Measurements from ENCODE around the gene CELA2A. TPM values are rescaled to one million over a fixed set of nuclear protein-coding genes. Genes with fewer than 3 reads are reported as not detected.

The CELA2A gene
- total and polyA plus RNA-seq, 9 of the 15 experiments (the other 6 are each of a cell fraction or from before 2014, with no cell fraction given), result 0.62 TPM; not detected in 8

DNA sequence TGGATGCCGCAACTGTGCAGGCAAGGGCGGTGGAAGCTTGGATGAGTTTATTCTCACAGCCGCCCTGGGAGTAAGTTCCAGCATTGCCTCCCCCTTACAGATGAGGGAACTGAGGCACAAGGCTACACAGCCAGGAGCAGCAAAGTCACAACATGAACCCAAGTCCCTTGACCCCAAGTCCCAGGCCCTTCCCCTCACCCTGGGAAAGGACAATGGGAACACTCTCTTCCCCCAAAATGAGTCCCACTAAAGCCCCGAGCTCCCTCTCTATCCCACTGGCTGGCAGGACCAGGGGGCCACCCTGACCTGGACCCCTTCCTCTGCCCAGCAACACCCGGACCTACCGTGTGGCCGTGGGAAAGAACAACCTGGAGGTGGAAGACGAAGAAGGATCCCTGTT is 14.4 kb upstream of the CELA2A start:
- no peak overlapping the region for H3K4me2 ChIP-seq (ENCODE audit: insufficient read depth, low read length)
- POLR2A ChIA-PET, result interaction anchor here (1.2 kb wide), 1 partner anchor 14 kb away, joined by 6 read pairs; no protein-coding TSS in a partner anchor
- H3K27me3 ChIP-seq (ENCODE audit: control insufficient read depth in 2 of 2, insufficient read depth in 2 of 2, low read length in 2 of 2), result no peaks in the 10 kb centered on the region
- intact Hi-C loops (cut with micrococcal nuclease) (no loop called here), in situ Hi-C loops (cut with MboI) (no loop called here)
- CTCF ChIA-PET (ENCODE audit: low intra/inter-chr PET ratio), result no interaction called here
- no peak overlapping the region; a peak in 1 of 4 replicates for H3K9ac ChIP-seq (ENCODE audit: insufficient read depth in 1 of 2, low read depth in 2 of 2, low read length in 2 of 2)
- no peak overlapping the region for H2AFZ ChIP-seq (ENCODE audit: low read depth, low read length)
- BruUV-seq (replicated peaks), result no TSS peak
- no peak for FAIRE-seq
- no peaks in the 10 kb centered on the region for H3K79me2 ChIP-seq (ENCODE audit: control insufficient read depth, insufficient read depth, low read length)
- no peaks in the 10 kb centered on the region for H4K20me1 ChIP-seq (replicated peaks; ENCODE audit: control insufficient read depth, insufficient read depth, low read length)
- H3K4me1 ChIP-seq (replicated peaks in 1 of 2; ENCODE audit: control insufficient read depth in 2 of 2, insufficient read depth in 2 of 2, low read length in 2 of 2), result peaks cover 7 to 19% of the 10 kb centered on the region in 2 experiments; a peak in 4 of 5 replicates
- no peaks in the 10 kb centered on the region for H3K9me1 ChIP-seq (ENCODE audit: control insufficient read depth, insufficient read depth, low read length)
- no peak overlapping the region for H3K27ac ChIP-seq (ENCODE audit: extremely low read depth, low read depth, low read length)
- 54% methylated on average over 8 of the region's 8 CpGs for WGBS (ENCODE audit: insufficient coverage, low coverage, missing lambda C conversion rate)
- no peaks in the 10 kb centered on the region for H3K36me3 ChIP-seq (ENCODE audit: control insufficient read depth, insufficient read depth, low read length)
- ATAC-seq, result no peak
- H3K9me3 ChIP-seq (replicated peaks; ENCODE audit: control insufficient read depth, insufficient read depth, low read depth, low read length), result no peaks in the 10 kb centered on the region
- DNase-seq (ENCODE audit: extremely low read depth in 1 of 4, low spot score in 3 of 4), result no peak
- no peak overlapping the region for H3K4me3 ChIP-seq
- TF ChIP-seq ZNF318 (IDR thresholded peaks at IDR 0.05; ENCODE audit: borderline replicate concordance in 1 of 2, low read depth in 1 of 2) (no peak), LARP7 (IDR thresholded peaks at IDR 0.05) (no peak), ZNF212 (CRISPR knock-in tag; IDR thresholded peaks at IDR 0.05) (no peak), NFYB (IDR thresholded peaks at IDR 0.05; ENCODE audit: extremely low read depth, insufficient read length) (no peak), ZNF175 (CRISPR knock-in tag; IDR thresholded peaks at IDR 0.05; ENCODE audit: low read depth) (no peak), TCF3 (CRISPR knock-in tag; IDR thresholded peaks at IDR 0.05) (no peak), SRSF7 (optimal IDR thresholded peaks at IDR 0.05; ENCODE audit: low read depth, low read length) (no peak), SMAD1 (IDR thresholded peaks at IDR 0.05; ENCODE audit: low read depth, low read length, partially characterized antibody) (no peak), FOXK1 (CRISPR knock-in tag; IDR thresholded peaks at IDR 0.05; ENCODE audit: borderline replicate concordance) (no peak), RBBP5 (IDR thresholded peaks at IDR 0.05; ENCODE audit: borderline replicate concordance, insufficient read depth, low read length, poor library complexity, severe bottlenecking) (no peak), POLR2A (conservative IDR thresholded peaks at IDR 0.05) (no peak), MYC (IDR thresholded peaks at IDR 0.05; ENCODE audit: low read depth, low read length) (no peak), MYC (CRISPR knock-in tag; IDR thresholded peaks at IDR 0.05; ENCODE audit: borderline replicate concordance, low read depth) (no peak)

All from K562 (cell line).